Loucy (cell line): ENCODE results near the gene HK1.

Experiments
- H2AFZ ChIP-seq: fragments of 200-600 bp; sonication (generic); 2 replicates; pipeline ENCODE4 v1.6.0; 2016; ENCODE audit warnings: antibody characterized with exemption, mild to moderate bottlenecking, low read length, moderate library complexity
- H3F3A ChIP-seq: fragments of 200-600 bp; 2 replicates; pipeline ENCODE4 v1.6.0; 2016; ENCODE audit warnings: antibody characterized with exemption, low read depth, mild to moderate bottlenecking
- H3K27me3 ChIP-seq: fragments of 200-600 bp; sonication (generic); 2 replicates; pipeline ENCODE4 v1.6.1; 2014; ENCODE audit warnings: low read length, mild to moderate bottlenecking; ENCODE audit not compliant: insufficient read depth, poor library complexity, severe bottlenecking
- H3K36me3 ChIP-seq: fragments of 200-600 bp; sonication (generic); 2 replicates; pipeline ENCODE4 v1.6.1; 2016; ENCODE audit warnings: low read length; ENCODE audit not compliant: insufficient read depth
- H3K4me1 ChIP-seq: fragments of 200-600 bp; sonication (generic); 2 replicates; pipeline ENCODE4 v1.5.1; 2014; ENCODE audit warnings: low read length, mild to moderate bottlenecking; ENCODE audit not compliant: insufficient read depth, poor library complexity, severe bottlenecking
- H3K4me2 ChIP-seq: fragments of 200-600 bp; sonication (generic); 2 replicates; pipeline ENCODE4 v1.6.0; 2014; ENCODE audit warnings: antibody characterized with exemption, low read length, low read depth, mild to moderate bottlenecking; ENCODE audit not compliant: poor library complexity, severe bottlenecking
- H3K4me3 ChIP-seq: fragments of 200-600 bp; sonication (generic); 2 replicates; pipeline ENCODE4 v1.5.1; 2014; ENCODE audit warnings: low read length, mild to moderate bottlenecking, mixed read lengths; ENCODE audit not compliant: poor library complexity, severe bottlenecking
- H3K79me2 ChIP-seq: fragments of 200-600 bp; sonication (generic); 2 replicates; pipeline ENCODE4 v1.6.1; 2014; ENCODE audit warnings: low read length; ENCODE audit not compliant: insufficient read depth
- H3K9ac ChIP-seq: fragments of 200-600 bp; sonication (generic); 2 replicates; pipeline ENCODE4 v1.6.0; 2014; ENCODE audit warnings: mild to moderate bottlenecking, low read depth, low read length, moderate library complexity; ENCODE audit not compliant: poor library complexity, severe bottlenecking
- H3K9me2 ChIP-seq: fragments of 200-600 bp; sonication (generic); replicated peaks from 2 replicates; pipeline ENCODE4 v1.6.1; 2016; ENCODE audit warnings: low read depth, low read length, mixed read lengths
- H3K9me3 ChIP-seq: fragments of 200-600 bp; sonication (generic); 2 replicates; pipeline ENCODE4 v1.6.1; 2014; ENCODE audit warnings: mild to moderate bottlenecking, antibody characterized with exemption, low read length, low read depth; ENCODE audit not compliant: insufficient read depth
- H4K20me1 ChIP-seq: fragments of 200-600 bp; sonication (generic); 2 replicates; pipeline ENCODE4 v1.6.0; 2014; ENCODE audit warnings: antibody characterized with exemption, low read length, mild to moderate bottlenecking; ENCODE audit not compliant: insufficient read depth, poor library complexity, severe bottlenecking
- CTCF ChIP-seq: fragments of 200-600 bp; sonication (generic); conservative IDR thresholded peaks from 2 replicates; pipeline ENCODE4 v1.5.1; 2014; ENCODE audit warnings: mild to moderate bottlenecking, antibody characterized with exemption, low read length
- EZH2phosphoT487 ChIP-seq: fragments of 200-600 bp; IDR thresholded peaks from 2 replicates; pipeline ENCODE4 v1.6.1; 2018; ENCODE audit warnings: antibody characterized with exemption, mild to moderate bottlenecking, moderate library complexity, borderline replicate concordance

HK1 gene

DNA sequence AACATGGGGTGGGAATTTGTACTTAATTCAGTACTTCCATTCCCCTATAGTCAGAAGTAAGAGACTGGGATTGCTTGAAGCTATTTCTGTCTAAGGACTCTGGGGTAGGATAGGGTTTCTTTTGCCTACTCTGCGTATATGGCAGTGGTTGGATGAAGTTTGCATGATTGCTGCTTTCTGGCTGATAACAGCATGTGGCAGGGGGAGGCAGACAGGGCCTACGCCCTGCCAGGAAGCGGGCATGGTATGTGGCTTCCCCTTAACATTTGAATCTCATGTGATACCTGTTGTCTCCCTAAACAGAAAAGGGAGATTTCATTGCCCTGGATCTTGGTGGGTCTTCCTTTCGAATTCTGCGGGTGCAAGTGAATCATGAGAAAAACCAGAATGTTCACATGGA lies 81.3 kb downstream of the HK1 start:
- Histone ChIP-seq H3K4me2 (no peak overlapping the region), H3K4me3 (no peak overlapping the region), H3K27me3 (no peaks in the 10 kb centered on the region), H3K9me3 (no peaks in the 10 kb centered on the region), H3K9me2 (no peaks in the 10 kb centered on the region), H3F3A (no peaks in the 10 kb centered on the region), H3K36me3 (peaks cover 56% of the 10 kb centered on the region; the same call in 1 of the 2 replicates), H2AFZ (no peak overlapping the region), H3K79me2 (peaks cover 38% of the 10 kb centered on the region; the same call in 1 of the 2 replicates), H4K20me1 (peaks cover 9% of the 10 kb centered on the region), H3K4me1 (peaks cover 12% of the 10 kb centered on the region), H3K9ac (no peak overlapping the region)
- TF ChIP-seq CTCF (no peak), EZH2phosphoT487 (no peak)

- Histone ChIP-seq H3K79me2 (peaks cover 32% of the 10 kb centered on the region; the same call in 1 of the 2 replicates), H3K9ac (no peak overlapping the region), H2AFZ (no peak overlapping the region), H3K27me3 (no peaks in the 10 kb centered on the region), H3K4me1 (peaks cover 12% of the 10 kb centered on the region), H3K4me3 (no peak overlapping the region), H3K9me2 (no peaks in the 10 kb centered on the region), H3K4me2 (no peak overlapping the region), H3F3A (no peaks in the 10 kb centered on the region), H3K9me3 (no peaks in the 10 kb centered on the region), H4K20me1 (peaks cover 9% of the 10 kb centered on the region), H3K36me3 (peaks cover 61% of the 10 kb centered on the region; the same call in 1 of the 2 replicates)
- TF ChIP-seq CTCF (no peak), EZH2phosphoT487 (no peak)
Measured at GRCh38 chr10:69360485-69361302, 82.4 kb downstream of the HK1 start.

DNA sequence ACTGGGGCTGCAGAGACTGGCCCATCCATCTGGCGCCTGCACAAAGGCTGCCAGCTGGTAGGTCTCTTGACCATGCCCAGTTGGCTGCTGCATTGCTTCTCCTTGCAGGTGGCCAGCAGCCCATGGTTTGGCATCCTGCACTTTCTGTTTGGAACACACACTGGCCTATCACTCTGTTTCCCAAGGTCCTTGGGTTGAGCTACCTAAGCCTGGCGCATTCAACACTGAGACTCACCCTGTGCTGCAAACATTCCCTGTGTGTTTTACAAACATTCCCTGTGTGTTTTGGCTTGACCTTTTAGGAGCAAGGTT lies 83.0 kb downstream of the HK1 start:
- Histone ChIP-seq H3K36me3 (peaks cover 65% of the 10 kb centered on the region; the same call in 1 of the 2 replicates), H3K9me3 (no peaks in the 10 kb centered on the region), H3K4me3 (no peak overlapping the region), H3K9me2 (no peaks in the 10 kb centered on the region), H2AFZ (no peak overlapping the region), H4K20me1 (peaks cover 9% of the 10 kb centered on the region), H3K9ac (no peak overlapping the region), H3K79me2 (peaks cover 26% of the 10 kb centered on the region; the same call in 1 of the 2 replicates), H3K4me1 (peaks cover 12% of the 10 kb centered on the region), H3F3A (no peaks in the 10 kb centered on the region), H3K27me3 (no peaks in the 10 kb centered on the region), H3K4me2 (no peak overlapping the region)
- TF ChIP-seq CTCF = no peak
- no peak for TF ChIP-seq EZH2phosphoT487
